Trophoblast cell (in vitro differentiated cells and primary cell): ENCODE data around the gene ARHGEF39.
"Not testable (repeated sequence)": the region's sequence is repeated elsewhere in the genome, so short reads cannot be mapped to it uniquely, and the experiment has no call there.

ENCODE experiments used
- DNase-seq, 2 donors: peaks; one replicate each; pipeline ENCODE4 v3.0.0-alpha.2; 2016
- H2AFZ ChIP-seq: 2 replicates; pipeline ENCODE4 v1.6.1; 2013; ENCODE audit warnings: low read length, moderate library complexity, mild to moderate bottlenecking; ENCODE audit not compliant: insufficient read depth, poor library complexity
- H2AK5ac ChIP-seq: 2 replicates; pipeline ENCODE4 v1.6.1; 2013; ENCODE audit warnings: mild to moderate bottlenecking, low read length
- H2BK120ac ChIP-seq: 2 replicates; pipeline ENCODE4 v1.6.1; 2013; ENCODE audit warnings: low read length, mild to moderate bottlenecking, moderate library complexity; ENCODE audit not compliant: insufficient read depth, poor library complexity
- H2BK12ac ChIP-seq: 2 replicates; pipeline ENCODE4 v1.6.1; 2013; ENCODE audit warnings: mild to moderate bottlenecking, low read length, moderate library complexity
- H2BK5ac ChIP-seq: 2 replicates; pipeline ENCODE4 v1.6.1; 2013; ENCODE audit warnings: low read length, low read depth, moderate library complexity, mild to moderate bottlenecking; ENCODE audit not compliant: poor library complexity
- H3K14ac ChIP-seq: 2 replicates; pipeline ENCODE4 v1.6.1; 2013; ENCODE audit warnings: mild to moderate bottlenecking, low read length
- H3K18ac ChIP-seq: 2 replicates; pipeline ENCODE4 v1.6.1; 2013; ENCODE audit warnings: mild to moderate bottlenecking, low read length
- H3K23ac ChIP-seq: 2 replicates; pipeline ENCODE4 v1.6.1; 2013; ENCODE audit warnings: low read length
- H3K27ac ChIP-seq: 2 replicates; pipeline ENCODE4 v1.5.1; 2013; ENCODE audit warnings: low read depth, mild to moderate bottlenecking, inconsistent platforms, low read length, moderate library complexity
- H3K27me3 ChIP-seq: 2 replicates; pipeline ENCODE4 v1.6.1; 2013; ENCODE audit warnings: inconsistent platforms, mild to moderate bottlenecking, low read length, moderate library complexity; ENCODE audit not compliant: insufficient read depth
- H3K36me3 ChIP-seq, 2 experiments: 1 replicate in 1 of 2; 2 replicates in 1 of 2; pipeline ENCODE4 v1.6.1; 2013; ENCODE audit warnings: low read length in 2 of 2, mild to moderate bottlenecking in 2 of 2, moderate library complexity in 1 of 2; ENCODE audit not compliant: insufficient read depth in 2 of 2, control insufficient read depth in 1 of 2
- H3K4ac ChIP-seq: 2 replicates; pipeline ENCODE4 v1.6.1; 2013; ENCODE audit warnings: low read depth, mild to moderate bottlenecking, low read length, moderate library complexity
- H3K4me1 ChIP-seq, 2 experiments: 1 replicate in 1 of 2; 2 replicates in 1 of 2; pipeline ENCODE4 v1.6.1; 2013; ENCODE audit warnings: low read length in 2 of 2, mild to moderate bottlenecking in 2 of 2, moderate library complexity in 1 of 2; ENCODE audit not compliant: insufficient read depth in 2 of 2, control insufficient read depth in 1 of 2
- H3K4me2 ChIP-seq: 2 replicates; pipeline ENCODE4 v1.6.1; 2013; ENCODE audit warnings: inconsistent platforms, mild to moderate bottlenecking, low read length, moderate library complexity
- H3K4me3 ChIP-seq: 2 replicates; pipeline ENCODE4 v1.5.1; 2013; ENCODE audit warnings: mild to moderate bottlenecking, low read depth, low read length, inconsistent platforms
- H3K79me1 ChIP-seq: one replicate; pipeline ENCODE4 v1.6.1; 2013; ENCODE audit warnings: low read length
- H3K79me2 ChIP-seq: 2 replicates; pipeline ENCODE4 v1.6.1; 2013; ENCODE audit warnings: low read length, mild to moderate bottlenecking; ENCODE audit not compliant: control insufficient read depth, insufficient read depth, poor library complexity
- H3K9ac ChIP-seq: 2 replicates; pipeline ENCODE4 v1.6.1; 2013; ENCODE audit warnings: mild to moderate bottlenecking, low read length
- H3K9me3 ChIP-seq: 2 replicates; pipeline ENCODE4 v1.6.1; 2013; ENCODE audit warnings: low read depth, mild to moderate bottlenecking, control low read depth, inconsistent platforms, low read length; ENCODE audit not compliant: insufficient read depth
- H4K12ac ChIP-seq: 2 replicates; pipeline ENCODE4 v1.6.1; 2013; ENCODE audit warnings: low read depth, mild to moderate bottlenecking, low read length, moderate library complexity
- H4K8ac ChIP-seq: 2 replicates; pipeline ENCODE4 v1.6.1; 2013; ENCODE audit warnings: low read depth, mild to moderate bottlenecking, low read length, moderate library complexity
- H4K91ac ChIP-seq: one replicate; pipeline ENCODE4 v1.6.1; 2013; ENCODE audit warnings: low read depth, mild to moderate bottlenecking, low read length, moderate library complexity
- WGBS: extraction: QIAGEN DNeasy Blood & Tissue Kit; methylation state at CpG from one replicate; pipeline ENCODE4 v1.1.7; 2013; ENCODE audit warnings: missing lambda C conversion rate; ENCODE audit not compliant: insufficient read length, insufficient coverage; ENCODE audit errors: extremely low coverage; 5-methylcytosine and 5-hydroxymethylcytosine counted together

The ARHGEF39 gene

DNA sequence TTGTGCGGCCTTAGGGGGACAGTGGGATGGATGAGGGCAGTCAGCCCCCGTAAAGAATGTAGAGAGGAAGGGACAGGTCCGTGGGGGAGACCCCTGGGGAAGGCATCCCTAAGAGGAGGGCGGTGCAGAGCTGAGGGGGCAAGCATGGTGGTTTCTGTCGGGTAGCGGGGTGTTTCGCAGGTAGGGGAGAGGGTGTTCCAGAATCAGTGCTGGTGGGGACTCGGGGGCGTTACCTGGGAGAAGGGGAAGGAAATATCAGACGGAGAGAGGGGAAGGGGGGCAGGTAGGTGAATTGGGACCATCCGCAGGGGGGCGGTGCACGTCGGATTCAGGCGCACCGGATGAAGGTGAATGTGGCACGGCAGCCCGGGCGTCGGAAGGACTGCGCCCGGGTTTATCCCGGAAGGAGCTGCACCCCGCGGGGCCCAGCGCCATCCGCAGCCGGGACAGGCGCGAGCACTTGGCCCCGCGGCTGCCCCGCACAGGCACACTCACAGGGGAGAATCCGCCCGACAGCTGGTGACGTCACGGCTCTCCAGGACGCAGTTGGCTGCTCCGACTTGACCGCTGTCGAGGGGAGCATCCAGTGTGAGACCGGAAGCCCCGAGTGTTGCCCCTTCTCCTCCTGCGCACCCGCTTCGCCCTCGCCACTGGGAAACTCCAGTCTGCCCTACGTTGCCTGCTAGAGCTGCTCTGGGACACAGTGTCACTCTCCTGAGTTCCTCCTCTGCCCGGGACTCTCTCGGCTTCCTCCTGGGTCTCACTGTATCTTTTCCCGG lies 48.1 kb downstream of the ARHGEF39 start:
- Histone ChIP-seq H4K91ac (no peak overlapping the region), H3K36me3 (no peaks in the 10 kb centered on the region), H2BK12ac (no peak overlapping the region), H3K14ac (no peak overlapping the region), H3K18ac (no peak overlapping the region), H4K12ac (no peak overlapping the region), H3K9me3 (peaks cover 5% of the 10 kb centered on the region), H2BK5ac (no peak overlapping the region), H3K27me3 (peaks cover 11% of the 10 kb centered on the region), H2AFZ (peak overlapping the region; percentile 26), H3K9ac (no peak overlapping the region), H3K79me1 (no peaks in the 10 kb centered on the region), H2AK5ac (no peak overlapping the region), H3K4me1 (peaks cover 0 to 7% of the 10 kb centered on the region in 2 experiments), H3K4me3 (peak overlapping the region; percentile 50), H4K8ac (no peak overlapping the region), H3K79me2 (no peaks in the 10 kb centered on the region), H3K4me2 (peak overlapping the region; percentile 66), H2BK120ac (no peak overlapping the region), H3K4ac (no peak overlapping the region), H3K23ac (no peak overlapping the region), H3K27ac (no peak overlapping the region)
- WGBS, result no CpG with 5 or more reads among the region's 51 CpGs
- DNase-seq, result peak; percentile 46 to 62

DNA sequence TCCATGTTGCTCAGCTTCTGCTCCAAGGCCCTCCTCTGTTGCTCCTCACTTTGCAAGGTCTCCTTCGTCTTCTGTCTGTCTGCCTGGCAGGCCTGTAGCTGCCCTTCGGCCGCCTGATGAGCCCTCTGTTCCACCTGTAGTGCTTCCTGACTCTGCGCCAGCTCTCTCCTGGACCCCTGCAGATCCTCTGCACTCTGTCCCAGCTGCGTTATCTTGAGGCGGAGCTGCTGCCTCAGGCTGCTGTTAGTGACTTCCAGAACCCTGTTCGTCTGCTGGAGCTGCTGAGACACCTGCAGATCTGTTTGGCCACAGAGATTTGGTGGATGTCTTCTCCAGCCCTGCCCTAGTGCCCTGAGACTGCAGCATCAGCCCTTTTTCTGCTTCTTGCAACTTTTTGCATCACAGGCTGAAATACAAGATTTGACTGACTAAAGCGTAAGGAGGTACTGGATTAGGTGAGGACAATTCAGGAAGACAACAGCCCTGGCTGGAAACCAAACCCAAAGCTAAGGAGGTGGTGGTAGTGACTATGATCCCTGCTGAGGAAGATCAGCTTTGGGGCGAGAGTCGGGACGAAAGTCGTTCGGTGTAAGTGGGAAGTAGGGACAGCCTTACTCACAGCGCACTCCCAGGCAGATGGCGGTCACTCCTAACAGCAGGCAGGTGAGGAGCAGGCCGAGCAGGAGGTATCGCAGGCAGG lies 48.9 kb downstream of the ARHGEF39 start:
- Histone ChIP-seq H2AFZ (no peak overlapping the region), H3K9ac (no peak overlapping the region), H3K27me3 (peaks cover 11% of the 10 kb centered on the region), H3K36me3 (no peaks in the 10 kb centered on the region), H3K4ac (no peak overlapping the region), H2BK12ac (no peak overlapping the region), H2BK5ac (no peak overlapping the region), H3K18ac (no peak overlapping the region), H2AK5ac (no peak overlapping the region), H3K79me2 (no peaks in the 10 kb centered on the region), H3K4me1 (peaks cover 0 to 7% of the 10 kb centered on the region in 2 experiments), H4K12ac (no peak overlapping the region), H3K9me3 (peaks cover 5% of the 10 kb centered on the region), H3K14ac (no peak overlapping the region), H3K79me1 (no peaks in the 10 kb centered on the region), H2BK120ac (no peak overlapping the region), H3K4me2 (no peak overlapping the region), H3K4me3 (no peak overlapping the region), H4K91ac (no peak overlapping the region), H3K23ac (no peak overlapping the region), H4K8ac (no peak overlapping the region), H3K27ac (no peak overlapping the region)
- WGBS, result no CpG with 5 or more reads among the region's 17 CpGs
- no peak for DNase-seq

GRCh38 chr9:35612843-35613242 lies 52.2 kb downstream of the ARHGEF39 start:
- no peak overlapping the region for H3K4me3 ChIP-seq
- no peak overlapping the region for H3K4me2 ChIP-seq
- no CpG with 5 or more reads among the region's 2 CpGs for whole genome bisulfite sequencing
- no peak overlapping the region for H2BK120ac ChIP-seq
- H2BK5ac ChIP-seq, result no peak overlapping the region
- H3K79me2 ChIP-seq, result no peaks in the 10 kb centered on the region
- no peaks in the 10 kb centered on the region for H3K9me3 ChIP-seq
- H3K27me3 ChIP-seq, result peaks cover 11% of the 10 kb centered on the region
- H3K4me1 ChIP-seq, result peaks cover 0 to 7% of the 10 kb centered on the region in 2 experiments
- no peak overlapping the region for H3K9ac ChIP-seq
- H2AFZ ChIP-seq, result no peak overlapping the region
- H4K12ac ChIP-seq, result no peak overlapping the region
- H3K18ac ChIP-seq, result no peak overlapping the region
- no peak overlapping the region for H3K4ac ChIP-seq
- H2BK12ac ChIP-seq, result no peak overlapping the region
- H3K36me3 ChIP-seq, result peaks cover 23 to 25% of the 10 kb centered on the region in 2 experiments
- H3K27ac ChIP-seq, result no peak overlapping the region
- H3K79me1 ChIP-seq, result no peaks in the 10 kb centered on the region
- no peak overlapping the region for H2AK5ac ChIP-seq
- no peak overlapping the region for H3K23ac ChIP-seq
- H4K8ac ChIP-seq, result no peak overlapping the region
- H4K91ac ChIP-seq, result no peak overlapping the region
- DNase-seq, result no peak
- H3K14ac ChIP-seq, result no peak overlapping the region

- no CpG with 5 or more reads among the region's 4 CpGs for WGBS
These were observed 52.9 kb downstream of the ARHGEF39 start for GRCh38 chr9:35612066-35612465.

More at GRCh38 chr9:35612066-35612465, 52.9 kb downstream of the ARHGEF39 start:
- H3K9me3 ChIP-seq, H4K91ac ChIP-seq, H3K4me1 ChIP-seq, H4K12ac ChIP-seq, H3K4me3 ChIP-seq, DNase-seq, H2AK5ac ChIP-seq, H2BK5ac ChIP-seq, H3K14ac ChIP-seq, H3K79me2 ChIP-seq, H3K4me2 ChIP-seq, H3K23ac ChIP-seq, H2AFZ ChIP-seq, H3K18ac ChIP-seq, H3K27me3 ChIP-seq, H3K9ac ChIP-seq, H2BK120ac ChIP-seq, H3K4ac ChIP-seq, H3K79me1 ChIP-seq, H4K8ac ChIP-seq, H2BK12ac ChIP-seq, H3K27ac ChIP-seq: not testable (repeated sequence)
- peaks cover 29 to 31% of the 10 kb centered on the region in 2 experiments for H3K36me3 ChIP-seq
